Measurements from ENCODE around the gene CIB2.

GRCh38 chr15:78102741-78103140, 28.5 kb downstream of the CIB2 start:
- TF ChIP-seq CTCF (conservative IDR thresholded peaks at IDR 0.05) (no peak), EZH2 (IDR thresholded peaks at IDR 0.05; ENCODE audit: low read depth) (no peak)

All from PC-9 (cell line).